NCI-H146 (cell line): Measurements from ENCODE around the gene KIF21B.

Experiments
- DNase-seq: peaks from one replicate; lab custom pipeline; 2025; lab: John Stamatoyannopoulos, UW

Gene KIF21B

GRCh38 chr1:200991097-200991614, 32.4 kb downstream of the KIF21B start:
- no peak for DNase-seq

- DNase-seq: no peak
These were observed 33.4 kb downstream of the KIF21B start for GRCh38 chr1:200990114-200990513.

GRCh38 chr1:200989337-200989736, 34.2 kb downstream of the KIF21B start:
- DNase-seq: no peak

- DNase-seq: no peak
These were observed 34.8 kb downstream of the KIF21B start for GRCh38 chr1:200988693-200989092.

GRCh38 chr1:200985481-200985880, 38.0 kb downstream of the KIF21B start:
- no peak for DNase-seq

GRCh38 chr1:200983035-200983561, 40.4 kb downstream of the KIF21B start:
- no peak for DNase-seq

GRCh38 chr1:200982071-200982945, 41.2 kb downstream of the KIF21B start:
- DNase-seq: no peak

- DNase-seq: no peak
These were observed 42.2 kb downstream of the KIF21B start for GRCh38 chr1:200981278-200981677.

GRCh38 chr1:200980873-200981272, 42.6 kb downstream of the KIF21B start:
- no peak for DNase-seq

GRCh38 chr1:200980452-200980772, 43.1 kb downstream of the KIF21B start:
- no peak for DNase-seq

GRCh38 chr1:200979574-200980451, 43.7 kb downstream of the KIF21B start:
- DNase-seq: peak; percentile 8

GRCh38 chr1:200977071-200977754, 46.3 kb downstream of the KIF21B start:
- no peak for DNase-seq

- no peak for DNase-seq
These were observed 46.9 kb downstream of the KIF21B start for GRCh38 chr1:200976634-200977033.

GRCh38 chr1:200975458-200975857, 48.1 kb downstream of the KIF21B start:
- no peak for DNase-seq

- DNase-seq: no peak
These were observed 48.8 kb downstream of the KIF21B start for GRCh38 chr1:200974711-200975110.

- DNase-seq: no peak
These were observed 49.4 kb downstream of the KIF21B start for GRCh38 chr1:200973937-200974657.

GRCh38 chr1:200972985-200973742, 50.4 kb downstream of the KIF21B start:
- no peak for DNase-seq

GRCh38 chr1:200971955-200972711, 51.4 kb downstream of the KIF21B start:
- peak; percentile 30 for DNase-seq

GRCh38 chr1:200971428-200971903, 52.0 kb downstream of the KIF21B start:
- DNase-seq: no peak
